ENCODE measurements around the gene CEP20.
"Not testable (repeated sequence)": the region's sequence is repeated elsewhere in the genome, so short reads cannot be mapped to it uniquely, and the experiment has no call there.

The CEP20 gene

GRCh38 chr16:15888072-15888976, at the start of gene CEP20:
TSS of gene CEP20 (minus strand) at chr16:15888603. CDS start at chr16:15888585, 18 bp downstream.
- H3K4me3 ChIP-seq (ENCODE audit: low read depth, low read length), result peak within 1 kb of the TSS; percentile 62
- peak; percentile 95 for DNase-seq (ENCODE audit: low read depth)

- not testable (repeated sequence) for H3K4me3 ChIP-seq (ENCODE audit: low read depth, low read length); DNase-seq (ENCODE audit: low read depth)
Observed at GRCh38 chr16:15936809-15937208, 48.4 kb upstream of the CEP20 start.

GRCh38 chr16:15934991-15935390, 46.6 kb upstream of the CEP20 start:
- no peak for DNase-seq (ENCODE audit: low read depth)
- H3K4me3 ChIP-seq (ENCODE audit: low read depth, low read length), result no peak overlapping the region

GRCh38 chr16:15933781-15934180, 45.4 kb upstream of the CEP20 start:
- DNase-seq (ENCODE audit: low read depth), result no peak
- no peak overlapping the region for H3K4me3 ChIP-seq (ENCODE audit: low read depth, low read length)

GRCh38 chr16:15932939-15933338, 44.5 kb upstream of the CEP20 start:
- DNase-seq (ENCODE audit: low read depth), result no peak
- H3K4me3 ChIP-seq (ENCODE audit: low read depth, low read length), result no peak overlapping the region

- no peak for DNase-seq (ENCODE audit: low read depth)
Observed at GRCh38 chr16:15928261-15929104, 40.1 kb upstream of the CEP20 start.

GRCh38 chr16:15925631-15926030, 37.2 kb upstream of the CEP20 start:
- DNase-seq (ENCODE audit: low read depth), result no peak
- no peak overlapping the region for H3K4me3 ChIP-seq (ENCODE audit: low read depth, low read length)

More at GRCh38 chr16:15928261-15929104, 40.1 kb upstream of the CEP20 start:
- no peak overlapping the region for H3K4me3 ChIP-seq (ENCODE audit: low read depth, low read length)

- no peak for DNase-seq (ENCODE audit: low read depth)
- no peak overlapping the region for H3K4me3 ChIP-seq (ENCODE audit: low read depth, low read length)
Observed at GRCh38 chr16:15924996-15925395, 36.6 kb upstream of the CEP20 start.

- no peak overlapping the region for H3K4me3 ChIP-seq (ENCODE audit: low read depth, low read length)
- no peak for DNase-seq (ENCODE audit: low read depth)
Observed at GRCh38 chr16:15919331-15919730, 30.9 kb upstream of the CEP20 start.

GRCh38 chr16:15918314-15918713, 29.9 kb upstream of the CEP20 start:
- not testable (repeated sequence) for DNase-seq (ENCODE audit: low read depth); H3K4me3 ChIP-seq (ENCODE audit: low read depth, low read length)

GRCh38 chr16:15916323-15916722, 27.9 kb upstream of the CEP20 start:
- no peak overlapping the region for H3K4me3 ChIP-seq (ENCODE audit: low read depth, low read length)
- DNase-seq (ENCODE audit: low read depth), result no peak

GRCh38 chr16:15915555-15916081, 27.2 kb upstream of the CEP20 start:
- no peak overlapping the region for H3K4me3 ChIP-seq (ENCODE audit: low read depth, low read length)
- DNase-seq (ENCODE audit: low read depth), result no peak

- DNase-seq (ENCODE audit: low read depth), result no peak
- H3K4me3 ChIP-seq (ENCODE audit: low read depth, low read length), result no peak overlapping the region
Observed at GRCh38 chr16:15913046-15913698, 24.8 kb upstream of the CEP20 start.

- no peak for DNase-seq (ENCODE audit: low read depth)
- no peak overlapping the region for H3K4me3 ChIP-seq (ENCODE audit: low read depth, low read length)
Observed at GRCh38 chr16:15911198-15911597, 22.8 kb upstream of the CEP20 start.

- no peak overlapping the region for H3K4me3 ChIP-seq (ENCODE audit: low read depth, low read length)
- no peak for DNase-seq (ENCODE audit: low read depth)
Observed at GRCh38 chr16:15907863-15908478, 19.6 kb upstream of the CEP20 start.

GRCh38 chr16:15906439-15906838, 18.0 kb upstream of the CEP20 start:
- no peak for DNase-seq (ENCODE audit: low read depth)
- no peak overlapping the region for H3K4me3 ChIP-seq (ENCODE audit: low read depth, low read length)

GRCh38 chr16:15903960-15904359, 15.6 kb upstream of the CEP20 start:
- H3K4me3 ChIP-seq (ENCODE audit: low read depth, low read length), result no peak overlapping the region
- DNase-seq (ENCODE audit: low read depth), result no peak

GRCh38 chr16:15900901-15901500, 12.6 kb upstream of the CEP20 start:
- no peak overlapping the region for H3K4me3 ChIP-seq (ENCODE audit: low read depth, low read length)
- DNase-seq (ENCODE audit: low read depth), result no peak

- H3K4me3 ChIP-seq (ENCODE audit: low read depth, low read length), result no peak overlapping the region
- DNase-seq (ENCODE audit: low read depth), result no peak
Observed at GRCh38 chr16:15900357-15900756, 12.0 kb upstream of the CEP20 start.

All from skeletal muscle cell (primary cell).